Heart left ventricle (tissue), 13 donors: ENCODE data around the gene PTPRE.

ENCODE experiments used
- POLR2A ChIP-seq, 2 donors: fragments of 450-650 bp; IDR thresholded peaks; one replicate each; pipeline ENCODE4 v1.6.1; 2017; ENCODE audit warnings: antibody characterized with exemption in 2 of 2, mild to moderate bottlenecking in 2 of 2, moderate library complexity in 2 of 2
- TF ChIP-seq, protein P1 (sequence below), 12 donors: fragments of 200-600 bp; sonication (generic) in 4 of 12; IDR thresholded peaks; one replicate each; pipeline versions ENCODE4 v1.5.0 to v1.8.0; 2018 to 2022; ENCODE audit warnings: antibody characterized with exemption in 12 of 12, mild to moderate bottlenecking in 5 of 12
- donor health status: ischemic (EF 13 %, LVEDD 7.1; RV severe dilation, severe dysfunction).
- donor health status: DM: no; HTN: yes; CAD: no.
- donor health status: DM: no; HTN: no; CAD: no.
- donor health status: ischemic (EF 25% LVEDD 6.9; RV normal size, moderate dysfunction).
- donor health status: ischemic (EF 25% LVEDD 5.7; RV mildly dilated, moderate dysfunction).
- donor health status: ischemic (EF 35%, LVEDD 5.7; RV mildly dilated, moderate dysfunction).
- donor health status: nonischemic (EF 11% LVEDD 7.7; RV severe dilation, severe dysfunction).
- donor health status: DM: yes; HTN: yes; CAD: no.
- donor health status: PGD.
- donor health status: ischemic (EF 29% LVEDD 5.4; RV normal size, mild dysfunction).
- donor health status: nonischemic (EF 23%, LVEDD 6.1; RV moderate dilation, normal function).

DNA sequence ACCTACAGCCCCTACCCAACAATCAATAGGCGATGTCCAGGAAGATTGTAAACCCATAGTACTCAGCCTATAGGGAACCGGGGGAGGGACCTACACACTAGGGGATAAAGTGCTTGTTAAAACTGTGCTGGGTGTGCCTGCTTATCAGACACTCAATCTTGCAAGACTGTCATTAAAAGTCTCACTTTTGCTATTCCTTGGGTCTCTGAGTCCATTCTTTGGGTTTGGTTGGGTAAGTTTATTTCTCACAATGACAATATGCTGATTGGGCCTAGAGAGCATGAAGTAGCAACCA lies 45.6 kb downstream of the PTPRE start:
- TF ChIP-seq POLR2A (IDR thresholded peaks at IDR 0.05), result no peak
- TF ChIP-seq, protein P1, sequence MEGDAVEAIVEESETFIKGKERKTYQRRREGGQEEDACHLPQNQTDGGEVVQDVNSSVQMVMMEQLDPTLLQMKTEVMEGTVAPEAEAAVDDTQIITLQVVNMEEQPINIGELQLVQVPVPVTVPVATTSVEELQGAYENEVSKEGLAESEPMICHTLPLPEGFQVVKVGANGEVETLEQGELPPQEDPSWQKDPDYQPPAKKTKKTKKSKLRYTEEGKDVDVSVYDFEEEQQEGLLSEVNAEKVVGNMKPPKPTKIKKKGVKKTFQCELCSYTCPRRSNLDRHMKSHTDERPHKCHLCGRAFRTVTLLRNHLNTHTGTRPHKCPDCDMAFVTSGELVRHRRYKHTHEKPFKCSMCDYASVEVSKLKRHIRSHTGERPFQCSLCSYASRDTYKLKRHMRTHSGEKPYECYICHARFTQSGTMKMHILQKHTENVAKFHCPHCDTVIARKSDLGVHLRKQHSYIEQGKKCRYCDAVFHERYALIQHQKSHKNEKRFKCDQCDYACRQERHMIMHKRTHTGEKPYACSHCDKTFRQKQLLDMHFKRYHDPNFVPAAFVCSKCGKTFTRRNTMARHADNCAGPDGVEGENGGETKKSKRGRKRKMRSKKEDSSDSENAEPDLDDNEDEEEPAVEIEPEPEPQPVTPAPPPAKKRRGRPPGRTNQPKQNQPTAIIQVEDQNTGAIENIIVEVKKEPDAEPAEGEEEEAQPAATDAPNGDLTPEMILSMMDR (IDR thresholded peaks at IDR 0.05), result no peak
